Stomach smooth muscle (tissue), 2 donors: ENCODE data around the gene PDZRN3.

Experiments
- H3K27ac ChIP-seq: one replicate; pipeline ENCODE4 v1.7.0; 2013; ENCODE audit warnings: mild to moderate bottlenecking, low read length, inconsistent platforms
- H3K27me3 ChIP-seq, 2 donors: one replicate each; pipeline ENCODE4 v1.7.0; 2013; ENCODE audit warnings: low read length in 2 of 2; ENCODE audit not compliant: insufficient read depth in 2 of 2, control insufficient read depth in 1 of 2
- H3K36me3 ChIP-seq, 2 donors: one replicate each; pipeline ENCODE4 v1.7.0; 2013; ENCODE audit warnings: low read length in 2 of 2; ENCODE audit not compliant: control insufficient read depth in 2 of 2, insufficient read depth in 2 of 2
- H3K4me1 ChIP-seq: one replicate; pipeline ENCODE4 v1.7.0; 2013; ENCODE audit warnings: low read length; ENCODE audit not compliant: control insufficient read depth, insufficient read depth
- H3K4me3 ChIP-seq, 2 donors: one replicate each; pipeline ENCODE4 v1.7.0; 2013; ENCODE audit warnings: low read length in 2 of 2
- H3K9ac ChIP-seq, 2 donors: one replicate each; pipeline ENCODE4 v1.7.0; 2013; ENCODE audit warnings: low read length in 2 of 2, mild to moderate bottlenecking in 1 of 2
- H3K9me3 ChIP-seq, 2 donors: one replicate each; pipeline ENCODE4 v1.7.0; 2013; ENCODE audit warnings: low read length in 2 of 2; ENCODE audit not compliant: control insufficient read depth in 2 of 2
- donor health status: healthy.
- donor health status: Pancreatic carcinoma.

Gene PDZRN3

DNA sequence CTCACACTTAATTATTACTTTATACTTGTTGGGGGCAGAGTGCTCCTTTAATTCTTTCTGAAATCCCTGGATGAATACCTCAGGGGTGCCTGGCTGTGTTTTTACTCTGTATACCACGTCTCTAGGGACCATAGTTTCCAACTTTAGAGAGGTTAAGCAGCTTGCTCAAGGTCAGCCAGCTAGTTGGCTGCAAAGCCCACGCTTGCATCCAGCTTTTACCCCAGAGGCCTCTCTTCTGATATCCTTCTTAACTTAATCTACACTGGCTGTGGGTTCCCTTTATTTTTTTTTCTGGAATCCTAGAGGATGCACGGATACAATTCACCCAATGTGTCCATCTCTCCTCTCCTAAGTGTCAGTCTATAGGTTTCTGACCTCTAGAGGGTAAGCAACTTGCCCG is 1.4 kb downstream of the PDZRN3 start:
- no peaks in the 10 kb centered on the region for H3K36me3 ChIP-seq
- H3K27me3 ChIP-seq = no peaks in the 10 kb centered on the region
- H3K4me1 ChIP-seq = peaks cover 41% of the 10 kb centered on the region
- peak overlapping the region; percentile 90 to 96 for H3K9ac ChIP-seq
- H3K9me3 ChIP-seq = no peaks in the 10 kb centered on the region
- H3K4me3 ChIP-seq = peak overlapping the region; percentile 96
- peak overlapping the region; percentile 94 for H3K27ac ChIP-seq

DNA sequence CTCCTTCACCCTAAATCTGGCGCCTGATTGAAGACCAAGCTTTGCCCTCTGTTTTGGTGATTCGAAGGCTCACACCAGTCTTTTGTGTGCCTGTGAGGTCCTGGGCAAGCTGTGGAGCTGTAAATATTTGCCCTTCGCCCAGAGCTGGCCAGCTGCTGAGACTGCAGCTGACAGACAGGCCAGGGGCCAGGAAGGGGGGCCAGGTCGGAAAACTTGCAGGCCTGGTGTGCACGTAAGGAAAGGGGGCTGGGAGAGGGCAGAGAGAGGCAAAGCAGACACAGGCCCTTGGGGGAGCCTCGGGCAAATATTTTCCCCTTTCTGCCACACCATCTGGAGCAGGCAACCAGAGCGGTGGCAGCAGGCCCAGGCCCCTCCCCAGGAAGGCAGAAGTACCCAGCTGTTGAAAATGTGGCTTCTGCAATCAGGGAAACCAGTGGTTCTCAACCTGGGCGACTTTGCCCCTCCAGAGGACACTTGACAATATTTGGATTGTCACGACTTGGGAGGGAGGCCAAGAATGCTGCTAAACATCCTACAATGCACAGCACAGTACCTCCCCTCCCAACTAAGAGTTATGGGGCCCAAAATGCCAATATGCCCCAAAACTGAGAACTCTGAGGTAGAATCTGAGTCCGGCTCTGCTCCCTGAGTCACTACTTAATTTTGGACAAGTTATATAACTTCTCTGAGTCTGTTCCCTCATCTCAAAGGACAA is 2.5 kb downstream of the PDZRN3 start:
- Histone ChIP-seq H3K9ac (peak overlapping the region; percentile 90 to 96), H3K4me3 (peak overlapping the region; percentile 96), H3K36me3 (no peaks in the 10 kb centered on the region)

DNA sequence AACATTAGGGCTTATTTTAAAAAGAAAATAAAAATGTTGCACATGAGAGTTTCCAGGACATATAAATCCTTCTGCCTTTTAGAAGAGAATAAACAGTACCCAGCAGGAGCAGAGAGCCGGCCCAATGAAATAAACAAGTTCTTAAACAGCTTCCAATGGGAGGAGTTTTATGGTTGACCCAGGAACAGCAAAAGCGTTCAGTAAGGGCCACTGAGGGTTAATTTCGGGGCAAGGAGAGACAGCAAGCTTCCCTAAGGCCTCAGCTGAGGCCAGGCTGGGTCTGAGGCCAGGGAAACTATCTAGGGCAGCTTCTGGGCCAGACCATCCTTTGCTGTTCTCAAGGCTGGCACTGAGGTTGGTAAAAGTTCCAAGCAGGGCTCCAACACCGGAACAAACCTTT is 3.4 kb downstream of the PDZRN3 start:
- H3K4me1 ChIP-seq = peaks cover 46% of the 10 kb centered on the region
- H3K9ac ChIP-seq = peak overlapping the region; percentile 90 to 96
- H3K36me3 ChIP-seq = no peaks in the 10 kb centered on the region
- H3K27ac ChIP-seq = peak overlapping the region; percentile 94
- peak overlapping the region; percentile 96 for H3K4me3 ChIP-seq
- H3K27me3 ChIP-seq = no peaks in the 10 kb centered on the region
- H3K9me3 ChIP-seq = no peaks in the 10 kb centered on the region

More for the DNA sequence above, 2.5 kb downstream of the PDZRN3 start:
- peak overlapping the region; percentile 94 for H3K27ac ChIP-seq
- H3K27me3 ChIP-seq = no peaks in the 10 kb centered on the region
- H3K4me1 ChIP-seq = peaks cover 47% of the 10 kb centered on the region
- no peaks in the 10 kb centered on the region for H3K9me3 ChIP-seq

DNA sequence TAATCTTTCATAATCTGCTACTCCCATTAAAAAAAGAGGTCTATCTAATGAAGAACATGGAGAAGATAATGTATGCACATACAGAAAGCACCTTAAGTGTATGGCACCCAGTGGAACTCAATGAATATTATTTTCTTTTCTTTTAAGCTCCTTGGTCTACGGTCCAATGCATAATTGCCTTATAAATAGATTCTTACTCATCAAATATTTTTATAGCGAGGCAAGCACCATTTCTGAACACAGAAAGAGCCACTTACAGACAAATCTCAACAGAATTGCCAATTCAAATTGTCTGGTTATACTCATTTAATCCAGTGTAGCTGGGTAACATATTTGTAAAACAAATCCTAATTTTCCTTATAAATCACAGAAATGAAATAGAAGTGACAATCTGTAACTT is 6.3 kb downstream of the PDZRN3 start:
- Histone ChIP-seq H3K9ac (no peak overlapping the region), H3K9me3 (no peaks in the 10 kb centered on the region), H3K27me3 (no peaks in the 10 kb centered on the region), H3K27ac (peak overlapping the region; percentile 94), H3K4me1 (peaks cover 56% of the 10 kb centered on the region), H3K4me3 (no peak overlapping the region), H3K36me3 (no peaks in the 10 kb centered on the region)

DNA sequence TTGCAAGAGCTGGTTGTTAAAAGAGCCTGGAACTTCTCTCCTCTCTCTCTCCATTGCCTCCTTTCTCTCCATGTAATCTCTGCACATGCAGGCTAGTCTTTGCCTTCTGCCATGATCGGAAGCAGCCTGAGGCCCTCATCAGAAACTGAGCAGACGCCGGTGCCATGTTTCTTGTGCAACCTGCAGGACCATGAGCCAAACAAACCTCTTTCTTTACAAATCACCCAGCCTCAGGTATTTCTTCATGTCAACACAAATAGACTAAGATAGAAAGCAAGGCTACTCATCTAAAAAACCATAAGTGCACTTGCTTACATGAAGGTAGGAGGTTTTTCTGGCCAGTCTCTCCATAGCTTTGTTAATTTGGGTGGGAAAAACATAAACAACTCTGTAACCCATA is 8.7 kb downstream of the PDZRN3 start:
- Histone ChIP-seq H3K4me3 (peak overlapping the region; percentile 1 to 10), H3K27me3 (no peaks in the 10 kb centered on the region), H3K27ac (peak overlapping the region; percentile 1), H3K9me3 (no peaks in the 10 kb centered on the region), H3K9ac (no peak overlapping the region), H3K36me3 (no peaks in the 10 kb centered on the region), H3K4me1 (peaks cover 65% of the 10 kb centered on the region)

DNA sequence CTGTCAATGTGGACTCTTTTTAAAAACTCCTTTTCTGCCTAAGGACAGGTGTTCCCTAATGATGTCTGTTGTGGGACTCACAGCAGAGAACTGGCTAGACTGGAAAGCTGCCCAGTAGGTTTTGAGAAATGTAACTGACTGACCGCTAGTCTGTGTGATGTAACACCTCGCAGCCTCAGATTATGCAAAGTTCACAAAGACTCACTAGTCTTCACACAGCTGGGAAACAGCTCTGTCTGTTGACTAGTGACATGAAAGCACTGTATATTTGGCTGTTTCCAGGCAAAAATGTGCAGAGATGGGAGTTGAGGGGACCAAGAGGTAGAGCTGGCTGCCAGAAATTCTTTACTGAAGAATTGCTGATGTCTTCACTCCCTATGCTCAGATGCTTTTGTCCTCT is 10.3 kb downstream of the PDZRN3 start:
- Histone ChIP-seq H3K27me3 (no peaks in the 10 kb centered on the region), H3K27ac (peak overlapping the region; percentile 25), H3K36me3 (no peaks in the 10 kb centered on the region), H3K4me1 (peaks cover 56% of the 10 kb centered on the region), H3K4me3 (peak overlapping the region in 1 of 2 donors; percentile 36), H3K9ac (no peak overlapping the region), H3K9me3 (no peaks in the 10 kb centered on the region)

DNA sequence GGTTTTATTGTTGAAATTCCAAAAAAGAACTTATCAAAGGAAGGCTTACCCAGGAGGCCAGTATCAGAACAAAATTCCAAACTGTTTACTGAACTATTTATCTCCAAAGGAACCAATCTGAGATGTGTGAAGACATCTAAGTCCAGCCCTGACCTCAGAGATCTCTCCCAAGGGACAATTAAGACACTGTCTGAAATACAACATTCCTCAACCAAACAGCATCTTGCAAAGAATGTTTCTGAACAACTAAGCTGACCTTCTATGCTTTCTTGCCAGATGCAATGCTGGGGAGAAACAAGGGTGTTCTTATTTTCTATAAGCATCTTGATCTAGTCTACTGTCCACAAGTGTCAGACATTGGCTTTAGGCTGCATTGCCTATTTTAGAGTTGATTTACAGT is 13.6 kb downstream of the PDZRN3 start:
- H3K27ac ChIP-seq = no peak overlapping the region
- H3K9me3 ChIP-seq = no peaks in the 10 kb centered on the region
- peaks cover 0 to 3% of the 10 kb centered on the region in 2 donors for H3K36me3 ChIP-seq
- H3K27me3 ChIP-seq = no peaks in the 10 kb centered on the region
- H3K9ac ChIP-seq = no peak overlapping the region
- H3K4me3 ChIP-seq = peak overlapping the region in 1 of 2 donors; percentile 31
- H3K4me1 ChIP-seq = peaks cover 43% of the 10 kb centered on the region

DNA sequence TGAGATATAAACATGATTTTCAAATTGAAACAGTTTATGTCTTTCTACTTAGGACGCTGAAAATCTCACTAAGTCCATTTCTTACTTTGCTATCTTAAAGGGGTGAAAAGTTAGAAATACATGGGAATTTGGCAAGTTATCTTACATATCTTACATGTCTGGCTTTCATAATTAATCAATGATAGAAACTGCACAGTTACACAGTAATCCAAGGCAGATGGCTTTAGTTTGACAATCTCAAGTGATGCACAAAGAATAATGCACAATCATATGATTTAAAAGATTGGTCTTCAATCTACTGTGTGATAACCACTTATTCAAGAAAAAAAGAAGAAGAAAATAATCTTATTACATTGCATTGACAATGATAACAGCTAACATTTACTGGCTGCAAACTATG is 14.2 kb downstream of the PDZRN3 start:
- Histone ChIP-seq H3K27me3 (no peaks in the 10 kb centered on the region), H3K4me1 (peaks cover 43% of the 10 kb centered on the region), H3K36me3 (peaks cover 0 to 6% of the 10 kb centered on the region in 2 donors), H3K9ac (no peak overlapping the region), H3K4me3 (no peak overlapping the region), H3K9me3 (no peaks in the 10 kb centered on the region), H3K27ac (no peak overlapping the region)

DNA sequence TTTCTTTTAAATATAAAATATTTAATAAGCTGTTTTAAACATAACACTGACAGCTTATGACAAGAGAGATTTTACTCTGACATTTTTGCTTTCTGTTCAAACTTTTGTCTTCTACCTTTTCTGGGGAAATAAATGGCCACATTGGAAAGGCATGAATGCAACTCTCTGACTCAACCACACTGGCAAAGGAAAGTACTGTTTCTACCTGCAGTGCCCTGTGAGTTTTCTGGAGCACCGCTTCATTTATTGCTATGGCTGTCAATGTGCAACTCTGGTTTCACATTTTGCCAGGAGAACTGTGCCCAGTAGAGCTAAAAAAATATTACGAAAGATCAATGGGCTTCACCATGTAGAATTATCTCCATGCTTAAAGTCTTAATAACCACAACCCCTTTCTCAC is 15.1 kb downstream of the PDZRN3 start:
- Histone ChIP-seq H3K9me3 (no peaks in the 10 kb centered on the region), H3K4me1 (peaks cover 47% of the 10 kb centered on the region), H3K27ac (no peak overlapping the region), H3K4me3 (no peak overlapping the region), H3K9ac (no peak overlapping the region), H3K36me3 (peaks cover 0 to 6% of the 10 kb centered on the region in 2 donors), H3K27me3 (no peaks in the 10 kb centered on the region)

DNA sequence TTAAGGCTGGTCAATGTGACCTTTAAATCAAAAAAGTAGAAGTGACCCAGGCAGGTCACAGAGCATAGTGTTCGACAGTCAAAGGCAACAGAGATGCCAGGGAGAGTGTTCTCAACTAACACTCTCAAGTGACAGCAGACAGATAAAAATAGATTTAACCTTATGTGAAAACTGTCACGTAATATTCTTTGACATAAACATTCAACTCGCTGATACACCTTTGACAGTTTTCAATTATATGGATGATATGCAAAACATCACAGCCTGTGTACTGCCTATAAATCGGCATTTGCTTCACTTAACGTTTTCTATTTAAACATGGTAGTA is 15.5 kb downstream of the PDZRN3 start:
- H3K4me1 ChIP-seq = peaks cover 46% of the 10 kb centered on the region
- no peak overlapping the region for H3K27ac ChIP-seq
- no peaks in the 10 kb centered on the region for H3K27me3 ChIP-seq
- peak overlapping the region in 1 of 2 donors; percentile 9 for H3K4me3 ChIP-seq
- H3K9me3 ChIP-seq = no peaks in the 10 kb centered on the region
- H3K36me3 ChIP-seq = peaks cover 0 to 6% of the 10 kb centered on the region in 2 donors
- no peak overlapping the region for H3K9ac ChIP-seq

DNA sequence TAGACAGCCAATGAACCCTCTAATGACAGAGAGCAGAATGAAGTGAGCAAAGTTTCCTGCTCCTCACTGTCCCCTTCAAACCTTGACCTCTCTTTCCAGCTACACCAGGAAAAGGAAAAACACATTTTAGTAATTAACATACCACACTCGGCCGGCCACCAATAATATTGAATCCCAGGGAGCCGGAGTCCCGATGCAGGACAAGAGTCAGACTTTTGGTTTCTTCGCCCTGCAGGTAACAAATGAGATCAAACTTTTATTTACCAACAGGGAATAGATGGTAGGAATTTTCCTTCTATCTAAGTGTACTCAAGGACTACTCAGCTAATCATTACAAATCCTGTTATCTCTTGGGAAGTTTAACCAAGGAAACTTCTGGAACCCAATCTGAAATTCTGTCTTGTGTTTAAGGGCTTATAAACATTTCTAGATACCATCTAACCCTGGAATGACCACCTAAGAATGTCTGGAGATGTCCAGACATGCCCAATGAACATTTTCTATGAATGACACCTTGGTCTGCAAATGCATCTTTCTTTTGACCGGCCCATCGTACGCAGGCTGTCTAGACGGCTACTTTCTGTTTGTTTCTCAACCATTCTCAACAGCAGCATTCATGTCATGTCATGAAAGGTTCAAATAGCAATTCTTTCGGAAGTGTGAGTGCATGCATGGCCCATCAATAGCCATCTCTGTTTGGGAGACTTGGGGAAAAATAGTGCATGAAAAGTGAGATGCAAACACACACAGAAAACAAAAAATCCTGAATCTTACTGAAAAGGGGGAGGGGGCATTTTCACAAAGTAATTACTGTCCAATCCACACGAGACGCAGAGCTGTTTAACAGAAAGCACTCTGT is 16.1 kb downstream of the PDZRN3 start:
- Histone ChIP-seq H3K36me3 (peaks cover 0 to 6% of the 10 kb centered on the region in 2 donors), H3K27ac (peak overlapping the region; percentile 6), H3K4me1 (peaks cover 45% of the 10 kb centered on the region), H3K9me3 (no peaks in the 10 kb centered on the region), H3K4me3 (peak overlapping the region; percentile 9 to 28), H3K9ac (no peak overlapping the region), H3K27me3 (no peaks in the 10 kb centered on the region)
